Neural crest cell (in vitro differentiated cells): ENCODE results near the gene CD200R1. TPM values are rescaled to one million over a fixed set of nuclear protein-coding genes. Genes with fewer than 3 reads are reported as not detected.

Experiments
- DNase-seq: peaks from one replicate; pipeline ENCODE4 v3.0.0; 2021; ENCODE audit warnings: low read depth, mixed read lengths, low spot score
- H3K27ac Mint-ChIP-seq: one replicate; pipeline ENCODE4 v1.8.0; 2021; ENCODE audit warnings: mild to moderate bottlenecking, mixed read lengths; ENCODE audit not compliant: unreplicated experiment
- H3K27me3 Mint-ChIP-seq: 2 replicates; pipeline ENCODE4 v1.8.0; 2021; ENCODE audit warnings: low read depth, mild to moderate bottlenecking, mixed read lengths
- H3K36me3 Mint-ChIP-seq: 2 replicates; pipeline ENCODE4 v1.8.0; 2021; ENCODE audit warnings: low read depth, mild to moderate bottlenecking, mixed read lengths
- H3K4me1 Mint-ChIP-seq: 2 replicates; pipeline ENCODE4 v1.8.0; 2021; ENCODE audit warnings: mixed read lengths
- H3K4me3 Mint-ChIP-seq: one replicate; pipeline ENCODE4 v1.8.0; 2021; ENCODE audit warnings: mild to moderate bottlenecking, mixed read lengths
- H3K9me3 Mint-ChIP-seq: 2 replicates; pipeline ENCODE4 v1.8.0; 2021; ENCODE audit warnings: mixed read lengths
- CTCF ChIP-seq: fragments of 200-600 bp; sonication (generic); conservative IDR thresholded peaks from 2 replicates; pipeline ENCODE4 v1.5.0; 2021; ENCODE audit warnings: antibody characterized with exemption, mild to moderate bottlenecking
- total RNA-seq: library from RNA; stranded (reverse); gene quantifications from 2 replicates; pipeline ENCODE4 v1.2.1, GENCODE V29; 2021

Gene CD200R1
- total RNA-seq, 1 donor from 2014 or later, result not detected

DNA sequence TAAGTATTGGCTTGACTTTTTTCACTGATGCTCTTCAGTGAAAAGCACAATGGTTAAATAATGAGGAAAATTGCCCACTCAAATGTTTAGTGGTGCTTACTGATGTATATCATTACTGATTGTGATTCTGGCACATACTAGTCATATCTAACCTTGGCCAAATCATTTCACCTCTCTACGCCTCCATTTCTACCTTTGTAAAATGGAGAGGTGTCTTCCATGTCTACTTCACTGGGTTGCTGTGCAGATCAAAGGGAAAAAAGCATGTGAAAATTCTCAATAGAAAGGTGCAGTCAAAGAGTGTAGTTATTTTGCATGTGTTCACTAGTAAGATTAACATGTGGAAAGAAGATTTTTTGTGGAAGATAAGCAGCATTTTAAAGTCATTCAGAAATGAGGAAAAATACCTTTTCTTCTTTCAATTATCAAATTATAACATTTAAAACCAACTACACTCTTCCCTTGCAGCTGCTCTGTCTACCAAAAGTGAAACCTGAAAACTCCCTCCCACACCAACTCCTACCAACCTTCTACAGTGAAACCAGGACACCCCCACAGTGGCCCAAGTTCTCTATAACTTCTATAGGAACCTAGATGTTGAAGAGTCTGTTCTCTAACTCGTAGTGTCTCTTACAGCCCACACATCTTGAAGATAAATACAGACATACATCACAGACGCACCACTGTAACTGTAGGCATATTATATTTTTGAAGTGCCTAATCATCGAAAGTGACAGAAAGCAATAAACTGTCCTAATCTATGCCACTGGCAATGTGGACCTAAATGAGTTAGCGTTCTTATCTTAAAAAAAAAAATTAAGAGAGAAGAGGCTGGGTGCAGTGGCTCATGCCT is 1.4 kb downstream of the CD200R1 start:
- Mint-ChIP-seq H3K27me3 (peaks cover 22% of the 10 kb centered on the region), H3K4me1 (no peaks in the 10 kb centered on the region), H3K4me3 (no peak overlapping the region), H3K27ac (no peak overlapping the region), H3K36me3 (no peaks in the 10 kb centered on the region), H3K9me3 (no peaks in the 10 kb centered on the region)
- no peak for TF ChIP-seq CTCF
- DNase-seq, result no peak

DNA sequence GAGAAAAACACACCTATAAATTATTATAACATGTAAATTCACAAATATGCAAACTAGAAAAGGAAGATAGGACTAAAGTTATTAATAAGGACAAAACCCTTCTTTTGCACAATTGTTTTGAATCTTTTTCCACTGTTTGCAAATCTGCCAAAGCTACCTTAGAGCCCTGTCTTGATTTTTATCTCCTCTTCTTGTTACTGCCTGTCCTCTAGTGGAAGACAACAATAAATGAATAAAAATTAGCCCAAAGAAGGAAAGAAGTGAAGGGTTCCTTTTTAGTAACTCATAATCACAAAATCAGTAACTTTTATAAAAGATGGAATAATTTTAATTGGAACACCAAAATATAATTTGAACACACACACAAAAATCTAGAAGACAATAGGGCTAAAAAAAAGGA is 2.7 kb downstream of the CD200R1 start:
- no peak overlapping the region for H3K27ac Mint-ChIP-seq
- no peak overlapping the region for H3K4me3 Mint-ChIP-seq
- no peak for DNase-seq
- TF ChIP-seq CTCF, result no peak
- no peaks in the 10 kb centered on the region for H3K4me1 Mint-ChIP-seq
- H3K27me3 Mint-ChIP-seq, result peaks cover 22% of the 10 kb centered on the region
- H3K9me3 Mint-ChIP-seq, result no peaks in the 10 kb centered on the region
- H3K36me3 Mint-ChIP-seq, result no peaks in the 10 kb centered on the region

DNA sequence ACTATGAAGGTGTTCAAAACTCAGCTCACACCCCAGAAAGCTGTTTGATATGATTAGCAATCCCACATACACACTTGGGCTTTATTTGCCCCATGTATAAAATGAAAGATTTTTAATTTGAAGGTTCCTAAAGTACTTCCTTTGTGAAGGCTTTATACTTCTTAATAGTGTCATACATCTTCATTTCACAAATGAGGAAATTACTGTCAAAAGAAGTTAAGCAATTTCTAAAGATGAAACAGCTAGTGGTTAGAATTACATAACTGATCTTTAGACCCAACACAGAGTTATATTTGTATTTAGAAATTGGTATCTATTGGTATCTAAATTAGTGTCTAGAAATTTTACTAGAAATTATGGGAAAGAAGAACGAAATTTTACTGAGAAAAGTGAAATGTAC is 7.1 kb downstream of the CD200R1 start:
- H3K9me3 Mint-ChIP-seq, result peaks cover 10% of the 10 kb centered on the region
- no peak for TF ChIP-seq CTCF
- H3K4me3 Mint-ChIP-seq, result no peak overlapping the region
- H3K27ac Mint-ChIP-seq, result no peak overlapping the region
- peaks cover 4% of the 10 kb centered on the region for H3K36me3 Mint-ChIP-seq
- H3K27me3 Mint-ChIP-seq, result peaks cover 12% of the 10 kb centered on the region
- DNase-seq, result no peak
- H3K4me1 Mint-ChIP-seq, result no peaks in the 10 kb centered on the region

DNA sequence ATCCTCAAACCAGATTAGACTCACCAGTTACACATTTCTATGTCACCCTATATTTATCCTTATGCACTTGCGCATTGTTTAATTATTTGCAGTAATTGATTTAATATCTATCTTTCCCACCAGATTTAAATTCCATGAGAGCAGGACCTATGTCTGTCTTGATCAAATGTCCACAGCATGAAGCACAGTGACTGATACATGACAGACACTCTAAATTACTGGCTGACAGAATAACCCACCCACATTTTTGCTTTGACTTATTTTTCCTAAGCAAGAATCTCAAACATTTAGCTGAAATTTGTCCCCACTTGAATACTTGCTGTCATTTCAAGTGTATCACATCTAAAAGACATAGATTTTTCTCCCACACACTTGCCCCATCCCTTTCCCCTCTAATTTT is 7.5 kb downstream of the CD200R1 start:
- no peaks in the 10 kb centered on the region for H3K4me1 Mint-ChIP-seq
- H3K27ac Mint-ChIP-seq, result no peak overlapping the region
- no peak overlapping the region for H3K4me3 Mint-ChIP-seq
- peaks cover 4% of the 10 kb centered on the region for H3K36me3 Mint-ChIP-seq
- H3K9me3 Mint-ChIP-seq, result peaks cover 10% of the 10 kb centered on the region
- H3K27me3 Mint-ChIP-seq, result peaks cover 12% of the 10 kb centered on the region
- TF ChIP-seq CTCF, result no peak
- DNase-seq, result no peak

DNA sequence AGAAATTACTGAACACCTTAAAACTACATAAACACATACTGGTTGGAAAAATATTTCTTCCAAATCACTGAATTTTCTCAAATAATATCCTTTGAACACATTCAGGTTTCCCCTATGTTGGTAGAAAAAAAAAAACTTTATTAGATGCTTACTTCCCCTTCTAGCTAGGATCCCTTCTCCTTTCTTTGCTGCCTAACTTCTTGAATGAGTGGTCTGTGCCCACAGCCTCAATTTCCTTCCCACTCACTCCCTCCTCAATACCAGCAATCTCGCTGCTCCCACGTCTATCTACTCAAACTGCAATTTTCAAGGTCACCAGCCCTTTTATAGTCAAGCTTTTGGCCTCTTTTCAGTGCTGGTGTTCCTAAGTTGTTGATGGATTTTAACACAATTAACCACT is 8.3 kb downstream of the CD200R1 start:
- Mint-ChIP-seq H3K9me3 (peaks cover 10% of the 10 kb centered on the region), H3K4me3 (no peak overlapping the region), H3K27ac (no peak overlapping the region), H3K27me3 (peaks cover 7% of the 10 kb centered on the region), H3K4me1 (no peaks in the 10 kb centered on the region), H3K36me3 (peaks cover 4% of the 10 kb centered on the region)
- no peak for DNase-seq
- no peak for TF ChIP-seq CTCF
